Testis (tissue), 2 donors: Measurements from ENCODE around the gene FBXL13.

Experiments
- POLR2A ChIP-seq: fragments of 450-650 bp; IDR thresholded peaks from one replicate; pipeline ENCODE4 v1.6.1; 2017; ENCODE audit warnings: antibody characterized with exemption, mild to moderate bottlenecking, moderate library complexity
- TF ChIP-seq, protein P1 (sequence below), 3 experiments: fragments of 450-650 bp in 2 of 3; fragments of 200-600 bp in 1 of 3; sonication (generic) in 1 of 3; IDR thresholded peaks; one replicate each; pipeline ENCODE4 v1.5.1; 2016 to 2019; ENCODE audit warnings: antibody characterized with exemption in 3 of 3, mild to moderate bottlenecking in 2 of 3, moderate library complexity in 1 of 3

DNA sequence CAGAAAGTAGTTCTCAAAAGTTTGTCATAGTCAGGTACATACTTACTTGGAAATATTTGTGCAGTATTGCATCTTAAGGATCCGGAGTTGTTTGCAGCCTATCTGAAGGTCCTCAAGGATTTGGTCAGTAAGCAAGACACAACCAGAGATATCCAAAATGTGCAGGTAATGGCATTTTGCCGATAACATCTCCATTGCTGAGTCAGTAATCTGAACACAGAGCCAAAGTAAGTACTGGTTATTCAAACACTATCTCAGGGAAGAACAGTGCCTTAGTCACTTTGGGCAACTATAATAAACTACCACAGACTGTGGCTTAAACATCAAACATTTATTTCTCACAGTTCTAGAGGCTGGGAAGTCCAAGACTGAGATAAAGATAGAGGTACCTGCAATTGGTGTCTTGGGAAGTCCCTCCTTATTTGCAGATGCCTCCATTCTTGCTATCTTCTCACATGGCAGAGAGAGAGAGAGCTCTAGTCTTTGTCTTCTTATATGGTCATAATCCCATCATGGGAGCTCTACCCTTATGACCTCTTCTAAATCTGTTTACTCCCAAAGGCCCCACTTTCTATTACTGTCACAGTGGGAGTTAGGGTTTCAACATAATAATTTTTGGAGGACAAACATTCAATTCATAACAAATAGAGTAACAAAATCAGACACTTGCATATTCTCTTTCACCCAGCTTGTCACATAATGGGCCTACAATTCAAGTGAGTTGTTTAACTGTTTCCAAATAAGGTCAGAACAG lies 252.4 kb downstream of the FBXL13 start:
- TF ChIP-seq, protein P1, sequence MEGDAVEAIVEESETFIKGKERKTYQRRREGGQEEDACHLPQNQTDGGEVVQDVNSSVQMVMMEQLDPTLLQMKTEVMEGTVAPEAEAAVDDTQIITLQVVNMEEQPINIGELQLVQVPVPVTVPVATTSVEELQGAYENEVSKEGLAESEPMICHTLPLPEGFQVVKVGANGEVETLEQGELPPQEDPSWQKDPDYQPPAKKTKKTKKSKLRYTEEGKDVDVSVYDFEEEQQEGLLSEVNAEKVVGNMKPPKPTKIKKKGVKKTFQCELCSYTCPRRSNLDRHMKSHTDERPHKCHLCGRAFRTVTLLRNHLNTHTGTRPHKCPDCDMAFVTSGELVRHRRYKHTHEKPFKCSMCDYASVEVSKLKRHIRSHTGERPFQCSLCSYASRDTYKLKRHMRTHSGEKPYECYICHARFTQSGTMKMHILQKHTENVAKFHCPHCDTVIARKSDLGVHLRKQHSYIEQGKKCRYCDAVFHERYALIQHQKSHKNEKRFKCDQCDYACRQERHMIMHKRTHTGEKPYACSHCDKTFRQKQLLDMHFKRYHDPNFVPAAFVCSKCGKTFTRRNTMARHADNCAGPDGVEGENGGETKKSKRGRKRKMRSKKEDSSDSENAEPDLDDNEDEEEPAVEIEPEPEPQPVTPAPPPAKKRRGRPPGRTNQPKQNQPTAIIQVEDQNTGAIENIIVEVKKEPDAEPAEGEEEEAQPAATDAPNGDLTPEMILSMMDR (IDR thresholded peaks at IDR 0.05) = no peak
- no peak for TF ChIP-seq POLR2A
